Endothelial cell of umbilical vein (primary cell): ENCODE data around the gene PAIP2B.

Experiments
- CTCF ChIP-seq, 2 donors: IDR thresholded peaks; 1 replicate in 1 of 2; 2 replicates in 1 of 2; pipeline ENCODE4 v1.5.1; 2011; ENCODE audit warnings: low read length in 2 of 2, mild to moderate bottlenecking in 2 of 2, moderate library complexity in 2 of 2, control low read depth in 1 of 2, inconsistent platforms in 1 of 2, low read depth in 1 of 2; ENCODE audit not compliant: insufficient read depth in 1 of 2; ENCODE audit errors: extremely low read depth in 1 of 2
- EZH2 ChIP-seq: IDR thresholded peaks from 2 replicates; pipeline ENCODE4 v1.6.1; 2012; ENCODE audit warnings: borderline replicate concordance, low read depth, mild to moderate bottlenecking, moderate library complexity, low read length, inconsistent platforms; ENCODE audit not compliant: severe bottlenecking
- FOS ChIP-seq: IDR thresholded peaks from 2 replicates; pipeline ENCODE4 v1.6.1; 2011; ENCODE audit warnings: mild to moderate bottlenecking, low read length, moderate library complexity, borderline replicate concordance; ENCODE audit not compliant: insufficient read depth
- GATA2 ChIP-seq: IDR thresholded peaks from 2 replicates; pipeline ENCODE4 v1.7.0; 2011; ENCODE audit warnings: low read depth, mild to moderate bottlenecking, moderate library complexity, mixed read lengths, low read length; ENCODE audit not compliant: insufficient read length, insufficient read depth
- JUN ChIP-seq: IDR thresholded peaks from 2 replicates; pipeline ENCODE4 v1.6.1; 2011; ENCODE audit warnings: borderline replicate concordance, low read depth; ENCODE audit not compliant: insufficient read length, insufficient read depth
- MYC ChIP-seq: IDR thresholded peaks from one replicate; pipeline ENCODE4 v1.6.1; 2011; ENCODE audit warnings: mild to moderate bottlenecking, low read depth, low read length
- POLR2A ChIP-seq: IDR thresholded peaks from 2 replicates; pipeline ENCODE4 v1.6.1; 2012; ENCODE audit warnings: low read depth, mild to moderate bottlenecking, control low read depth, low read length
- POLR2AphosphoS5 ChIP-seq: IDR thresholded peaks from 2 replicates; pipeline ENCODE4 v1.6.1; 2012; ENCODE audit warnings: low read depth, mild to moderate bottlenecking, control low read depth, low read length, moderate library complexity; ENCODE audit not compliant: insufficient read depth
- TF ChIP-seq, protein P1 (sequence below): IDR thresholded peaks from 2 replicates; pipeline ENCODE4 v1.6.1; 2011; ENCODE audit not compliant: insufficient read depth, insufficient read length

DNA sequence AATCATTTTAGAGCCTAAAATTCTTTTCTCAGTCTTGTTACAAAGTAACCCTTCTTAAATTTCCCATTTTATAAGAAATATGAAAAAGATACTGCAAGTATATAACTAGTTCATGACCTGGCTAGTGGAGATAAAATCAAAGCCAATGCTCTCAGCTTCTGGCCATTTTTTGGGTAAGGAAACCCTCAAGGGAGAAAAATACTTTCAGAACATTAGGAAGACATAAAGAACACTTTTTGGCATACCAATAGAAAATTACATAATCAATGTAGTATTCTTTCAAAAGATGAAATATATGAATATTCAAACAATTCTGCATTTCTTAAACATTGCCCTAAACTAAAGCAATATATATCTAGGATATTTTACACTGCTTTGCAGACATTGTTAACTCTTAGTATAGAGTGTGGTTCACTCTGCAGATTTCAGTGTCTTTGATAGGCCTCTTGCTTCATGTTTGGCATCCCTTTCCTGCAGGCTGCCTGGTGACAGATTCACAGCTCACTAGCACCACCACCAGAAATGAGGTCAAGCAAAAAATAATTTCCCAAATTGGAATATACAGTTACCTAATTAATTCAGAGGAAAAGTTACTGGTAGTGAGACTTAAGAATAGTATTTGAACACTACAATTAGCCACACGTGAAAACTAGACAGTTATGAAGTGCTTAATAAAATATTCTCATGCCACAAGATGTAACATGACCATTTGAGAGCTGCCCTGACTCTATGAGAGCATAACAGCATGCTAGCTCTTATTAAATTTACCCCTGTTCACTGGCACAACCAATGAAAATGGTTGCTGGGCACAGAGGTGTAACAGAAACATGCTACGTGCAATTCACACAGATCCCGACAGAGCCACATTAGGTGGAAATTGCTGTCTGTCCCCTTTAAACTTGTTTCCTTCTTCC lies 36.0 kb downstream of the PAIP2B start:
- TF ChIP-seq POLR2A (no peak), FOS (no peak), CTCF (IDR thresholded peaks at IDR 0.05; ENCODE audit: extremely low read depth in 1 of 2, insufficient read depth in 1 of 2, low read depth in 1 of 2, low read length in 2 of 2) (peak; percentile 5 to 10), EZH2 (no peak), MYC (no peak), POLR2AphosphoS5 (no peak), JUN (no peak), GATA2 (no peak)
- TF ChIP-seq, protein P1, sequence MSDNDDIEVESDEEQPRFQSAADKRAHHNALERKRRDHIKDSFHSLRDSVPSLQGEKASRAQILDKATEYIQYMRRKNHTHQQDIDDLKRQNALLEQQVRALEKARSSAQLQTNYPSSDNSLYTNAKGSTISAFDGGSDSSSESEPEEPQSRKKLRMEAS: no peak
